T-cell (primary cell): ENCODE measurements around the gene ARSB. TPM values are rescaled to one million over a fixed set of nuclear protein-coding genes. Genes with fewer than 3 reads are reported as not detected.

ENCODE experiments used
- ATAC-seq, 4 experiments: fragments of 200-7000 bp in 3 of 4; fragments of 150-1000 bp in 1 of 4; cut with Tn5 transposase; replicated peaks in 1 of 4; 1 replicate in 3 of 4; 2 replicates in 1 of 4; pipeline ENCODE4 v1.10.0; 2021; ENCODE audit warnings: moderate library complexity in 3 of 4, mild to moderate bottlenecking in 2 of 4, moderate number of reproducible peaks in 1 of 4
- CTCF ChIA-PET, 2 donors: fragments of 300-600 bp; sonication (Branson Sonifier 250); formaldehyde crosslinking; loops; one replicate each; lab custom pipeline; 2022; ENCODE audit warnings: antibody characterized with exemption in 2 of 2; lab: Charles Lee
- POLR2A ChIA-PET, 2 donors: fragments of 300-600 bp; sonication (Branson Sonifier 250); formaldehyde crosslinking; loops; one replicate each; lab custom pipeline; 2022; ENCODE audit warnings: antibody characterized with exemption in 2 of 2; lab: Charles Lee
- DNase-seq, 35 experiments: peaks; one replicate each; pipeline versions ENCODE4 v3.0.0 to v3.0.0-alpha.2; 2013 to 2023
- H3K27ac ChIP-seq: one replicate; pipeline ENCODE4 v1.5.1; 2013; ENCODE audit warnings: low read length
- H3K27me3 ChIP-seq, 2 experiments: replicated peaks in 1 of 2; 1 replicate in 1 of 2; 2 replicates in 1 of 2; pipeline versions ENCODE4 v1.6.1 to v1.7.0; 2013; ENCODE audit warnings: low read length in 1 of 2, mixed read lengths in 1 of 2; ENCODE audit not compliant: control insufficient read depth in 2 of 2, insufficient read depth in 2 of 2; ENCODE audit errors: extremely low read depth in 1 of 2
- H3K36me3 ChIP-seq, 2 donors: 1 replicate in 1 of 2; 2 replicates in 1 of 2; pipeline versions ENCODE4 v1.6.1 to v1.7.0; 2013; ENCODE audit warnings: low read length in 1 of 2; ENCODE audit not compliant: control insufficient read depth in 2 of 2, insufficient read depth in 1 of 2; ENCODE audit errors: extremely low read depth in 1 of 2
- H3K4me1 ChIP-seq, 2 experiments: 1 replicate in 1 of 2; 2 replicates in 1 of 2; pipeline versions ENCODE4 v1.6.1 to v1.7.0; 2013; ENCODE audit warnings: low read length in 2 of 2, mixed read lengths in 1 of 2; ENCODE audit not compliant: insufficient read depth in 2 of 2, control insufficient read depth in 1 of 2; ENCODE audit errors: extremely low read depth in 1 of 2
- H3K4me3 ChIP-seq, 2 donors: 1 replicate in 1 of 2; 2 replicates in 1 of 2; pipeline versions ENCODE4 v1.5.1 to v1.7.0; 2013; ENCODE audit warnings: mild to moderate bottlenecking in 2 of 2, low read length in 1 of 2, moderate library complexity in 1 of 2; ENCODE audit not compliant: control insufficient read depth in 1 of 2; ENCODE audit errors: extremely low read depth in 1 of 2
- H3K9me3 ChIP-seq: 2 replicates; pipeline ENCODE4 v1.7.0; 2013
- H3K27ac Mint-ChIP-seq, 2 donors: one replicate each; pipeline ENCODE4 v1.8.0; 2020 to 2021; ENCODE audit warnings: mild to moderate bottlenecking in 2 of 2, mixed read lengths in 2 of 2
- H3K27me3 Mint-ChIP-seq, 2 donors: one replicate each; pipeline ENCODE4 v1.8.0; 2021 to 2022; ENCODE audit warnings: mixed read lengths in 2 of 2
- H3K36me3 Mint-ChIP-seq: one replicate; pipeline ENCODE4 v1.8.0; 2021; ENCODE audit warnings: mixed read lengths
- H3K4me1 Mint-ChIP-seq, 3 donors: one replicate each; pipeline ENCODE4 v1.8.0; 2020 to 2022; ENCODE audit warnings: mixed read lengths in 3 of 3, mild to moderate bottlenecking in 1 of 3
- H3K4me3 Mint-ChIP-seq, 3 donors: one replicate each; pipeline ENCODE4 v1.8.0; 2020 to 2022; ENCODE audit warnings: mild to moderate bottlenecking in 3 of 3, mixed read lengths in 3 of 3, moderate library complexity in 3 of 3
- H3K9me3 Mint-ChIP-seq, 3 donors: one replicate each; pipeline ENCODE4 v1.8.0; 2020 to 2022; ENCODE audit warnings: mixed read lengths in 3 of 3
- WGBS: methylation state at CpG from one replicate; pipeline ENCODE4 v1.1.5; 2013; ENCODE audit warnings: missing lambda C conversion rate; ENCODE audit not compliant: insufficient coverage; 5-methylcytosine and 5-hydroxymethylcytosine counted together
- total RNA-seq, 35 experiments: library from RNA in 6 of 35; stranded (reverse) in 6 of 35; fragments of 120-200 nt in 1 of 35; gene quantifications; one replicate each; pipeline versions ENCODE4 v1.2.1 to v1.2.4 and lab custom pipeline; 2013 to 2026

ARSB gene
- 1 to 10 TPM; 5.6 to 7.1 (median 6.9) TPM for total RNA-seq
- 6.1 TPM for total RNA-seq (2013)
- 7.0 to 35.2 (median 10.8) reads per million in 29 experiments for total RNA-seq (lab: John Stamatoyannopoulos, UW)

DNA sequence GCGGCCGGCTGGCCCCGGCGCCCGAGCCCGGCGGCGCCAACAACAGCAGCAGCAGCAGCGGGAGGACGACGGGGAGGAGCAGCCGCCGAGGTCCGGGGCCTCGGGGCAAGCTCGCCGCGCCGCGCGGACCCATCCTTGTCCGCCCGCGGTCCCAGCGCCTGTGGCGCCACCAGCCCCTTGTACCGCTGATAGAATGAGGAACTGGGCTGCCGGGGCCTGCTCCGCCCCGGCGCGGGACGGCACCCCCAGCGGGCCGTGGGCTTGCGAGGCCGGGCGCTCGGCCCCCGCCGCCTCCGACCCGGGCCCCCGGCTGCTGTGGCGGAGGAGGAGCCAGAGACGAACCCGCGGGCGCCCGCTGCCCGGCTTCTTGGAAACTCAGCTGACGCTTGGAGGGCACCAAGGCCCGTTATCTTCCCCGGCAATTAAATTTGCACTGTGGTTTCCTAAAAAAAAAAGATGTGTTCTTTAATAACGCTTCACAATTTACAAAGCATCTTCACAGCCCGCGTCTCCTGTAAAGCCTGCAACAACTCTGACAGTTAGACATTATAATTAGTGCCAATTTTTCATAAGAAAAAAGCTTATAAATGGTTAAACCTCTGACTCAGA lies at the start of gene ARSB:
ARSB (minus strand) TSS at position 195 of the 609 bp plus-strand sequence; CDS start at position 133, 62 bp downstream.
- peaks cover 25 to 35% (median 33%) of the 10 kb centered on the region in 3 donors for H3K4me1 Mint-ChIP-seq
- Histone ChIP-seq H3K36me3 (no peaks in the 10 kb centered on the region), H3K4me3 (peak within 1 kb of the TSS; percentile 65 to 69), H3K4me1 (peaks cover 10 to 14% of the 10 kb centered on the region in 2 experiments), H3K27ac (peak within 1 kb of the TSS; percentile 78), H3K27me3 (no peaks in the 10 kb centered on the region), H3K9me3 (no peaks in the 10 kb centered on the region)
- POLR2A ChIA-PET: interaction anchor here (0.7 to 1.1 kb wide), 2 partner anchors 251 to 252 kb away, joined by 4 read pairs; partner anchors contain the start of gene JMY (in 1 of the 2)
- H3K9me3 Mint-ChIP-seq: no peaks in the 10 kb centered on the region
- H3K36me3 Mint-ChIP-seq: no peaks in the 10 kb centered on the region
- peak within 1 kb of the TSS; percentile 96 to 98 for H3K27ac Mint-ChIP-seq
- no peaks in the 10 kb centered on the region for H3K27me3 Mint-ChIP-seq
- peak within 1 kb of the TSS; percentile 88 to 92 (median 92) for H3K4me3 Mint-ChIP-seq
- peak in 29 of 35 experiments; percentile 1 to 59 (median 20) for DNase-seq
- under 1% methylated on average over 51 of the region's 57 CpGs for WGBS
- ATAC-seq: peak; percentile 43 to 52 (median 50)
- CTCF ChIA-PET: interaction anchor here in 1 of 2 donors (1.0 to 1.6 kb wide), 3 partner anchors 40 to 624 kb away, joined by 4 to 7 read pairs (median 5); partner anchors contain the start of gene SCAMP1

DNA sequence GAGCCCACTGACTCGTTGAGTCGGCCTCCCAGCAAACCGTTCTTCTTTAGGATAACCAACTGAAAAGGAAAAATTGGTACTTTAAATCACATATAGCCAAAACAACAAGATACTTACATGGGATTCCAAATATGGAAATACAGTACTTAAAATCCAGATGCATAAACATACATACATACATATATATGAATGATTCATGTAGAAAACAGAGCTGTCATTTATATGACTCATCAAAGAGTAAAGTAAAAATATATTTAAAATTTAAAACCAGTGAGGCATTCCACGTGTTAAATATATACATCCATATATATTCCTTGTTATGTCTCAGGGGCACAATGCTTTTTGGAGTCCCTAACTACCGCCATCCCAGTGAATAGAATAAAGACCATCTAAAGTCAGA lies 47.7 kb upstream of the ARSB start:
- no peaks in the 10 kb centered on the region for H3K36me3 ChIP-seq
- peaks cover 0 to 3% of the 10 kb centered on the region in 2 experiments for H3K27me3 ChIP-seq
- Mint-ChIP-seq H3K27me3 (peaks cover 0 to 3% of the 10 kb centered on the region in 2 donors), H3K36me3 (no peaks in the 10 kb centered on the region), H3K4me1 (no peaks in the 10 kb centered on the region), H3K27ac (no peak overlapping the region), H3K4me3 (no peak overlapping the region), H3K9me3 (no peaks in the 10 kb centered on the region)
- CTCF ChIA-PET: interaction anchor here (1.0 to 1.7 kb wide), 3 partner anchors 9 to 12 kb away, joined by 3 to 7 read pairs (median 3); no protein-coding TSS in a partner anchor
- DNase-seq: no peak
- no CpG with 5 or more reads among the region's 5 CpGs for WGBS
- no peaks in the 10 kb centered on the region for H3K4me1 ChIP-seq
- POLR2A ChIA-PET: no interaction called here
- H3K4me3 ChIP-seq: no peak overlapping the region
- no peaks in the 10 kb centered on the region for H3K9me3 ChIP-seq
- no peak overlapping the region for H3K27ac ChIP-seq
- ATAC-seq: no peak

DNA sequence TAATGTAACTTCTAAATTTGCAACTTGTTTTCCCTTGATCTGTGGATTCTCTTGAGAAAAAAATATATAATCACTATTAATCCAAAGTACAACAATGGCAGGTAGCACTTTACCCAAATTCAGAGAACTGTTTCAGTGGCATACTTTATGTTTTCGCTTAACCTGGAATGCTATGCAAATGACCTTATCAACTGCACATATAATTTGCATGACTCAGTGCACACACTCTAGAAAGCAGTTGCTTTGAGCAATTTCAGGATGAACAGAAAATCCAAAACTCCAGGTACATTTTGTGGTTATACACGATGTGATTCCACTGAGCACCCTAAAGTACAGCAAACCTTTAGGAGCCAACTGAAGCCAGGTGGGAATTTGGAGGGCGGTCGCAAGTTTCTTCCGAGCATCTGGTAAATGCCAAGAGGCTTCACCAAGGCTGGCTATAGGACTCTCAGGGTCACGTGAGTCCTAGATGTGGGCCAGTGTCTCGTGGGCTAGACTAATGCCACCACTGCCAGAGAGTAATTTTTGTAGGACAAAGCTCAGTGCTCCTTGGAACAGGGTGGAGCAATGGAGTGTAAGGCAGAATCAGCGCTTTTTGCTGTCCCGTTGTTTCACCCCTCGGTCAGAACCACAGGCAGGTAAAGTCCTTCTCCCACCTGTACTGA lies 47.1 kb upstream of the ARSB start:
- Mint-ChIP-seq H3K4me3 (no peak overlapping the region), H3K27ac (no peak overlapping the region), H3K9me3 (no peaks in the 10 kb centered on the region), H3K36me3 (no peaks in the 10 kb centered on the region), H3K4me1 (no peaks in the 10 kb centered on the region), H3K27me3 (peaks cover under 1 to 6% of the 10 kb centered on the region in 2 donors)
- 94% methylated on average over 9 of the region's 10 CpGs for WGBS
- ChIA-PET CTCF (interaction anchor here in 1 of 2 donors (1.7 kb wide), 1 partner anchor 9 kb away, joined by 7 read pairs; no protein-coding TSS in a partner anchor), POLR2A (no interaction called here)
- Histone ChIP-seq H3K27ac (no peak overlapping the region), H3K4me3 (no peak overlapping the region), H3K9me3 (no peaks in the 10 kb centered on the region), H3K36me3 (no peaks in the 10 kb centered on the region), H3K27me3 (peaks cover 0 to 3% of the 10 kb centered on the region in 2 experiments), H3K4me1 (no peaks in the 10 kb centered on the region)
- ATAC-seq (no peak), DNase-seq (no peak)

DNA sequence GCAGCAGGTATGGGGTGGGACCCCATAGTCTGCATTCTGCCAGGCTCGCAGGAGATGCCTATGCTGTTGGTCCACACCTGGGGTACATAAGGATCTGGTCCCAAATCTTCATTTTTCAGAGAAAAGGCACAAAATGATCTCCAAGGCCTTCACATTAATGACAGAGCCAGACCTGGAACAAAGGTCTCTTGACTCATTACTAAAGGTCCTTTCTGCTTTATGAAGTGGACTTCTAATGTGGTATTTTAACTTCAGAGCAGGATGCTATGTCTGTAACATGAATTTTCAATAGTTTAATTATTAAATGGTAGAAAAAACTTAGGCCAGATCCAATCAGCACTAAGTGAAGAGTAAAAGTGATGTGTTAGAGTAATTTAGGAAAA lies 46.4 kb upstream of the ARSB start:
- Mint-ChIP-seq H3K9me3 (no peaks in the 10 kb centered on the region), H3K4me1 (no peaks in the 10 kb centered on the region), H3K4me3 (no peak overlapping the region), H3K27me3 (peaks cover 5 to 10% of the 10 kb centered on the region in 2 donors), H3K36me3 (no peaks in the 10 kb centered on the region), H3K27ac (no peak overlapping the region)
- POLR2A ChIA-PET: no interaction called here
- Histone ChIP-seq H3K4me3 (no peak overlapping the region), H3K27ac (no peak overlapping the region), H3K36me3 (no peaks in the 10 kb centered on the region), H3K27me3 (no peaks in the 10 kb centered on the region), H3K4me1 (no peaks in the 10 kb centered on the region), H3K9me3 (no peaks in the 10 kb centered on the region)
- DNase-seq (no peak), ATAC-seq (no peak)
- no CpG with 5 or more reads among the region's 1 CpG for WGBS
- CTCF ChIA-PET: no interaction called here

DNA sequence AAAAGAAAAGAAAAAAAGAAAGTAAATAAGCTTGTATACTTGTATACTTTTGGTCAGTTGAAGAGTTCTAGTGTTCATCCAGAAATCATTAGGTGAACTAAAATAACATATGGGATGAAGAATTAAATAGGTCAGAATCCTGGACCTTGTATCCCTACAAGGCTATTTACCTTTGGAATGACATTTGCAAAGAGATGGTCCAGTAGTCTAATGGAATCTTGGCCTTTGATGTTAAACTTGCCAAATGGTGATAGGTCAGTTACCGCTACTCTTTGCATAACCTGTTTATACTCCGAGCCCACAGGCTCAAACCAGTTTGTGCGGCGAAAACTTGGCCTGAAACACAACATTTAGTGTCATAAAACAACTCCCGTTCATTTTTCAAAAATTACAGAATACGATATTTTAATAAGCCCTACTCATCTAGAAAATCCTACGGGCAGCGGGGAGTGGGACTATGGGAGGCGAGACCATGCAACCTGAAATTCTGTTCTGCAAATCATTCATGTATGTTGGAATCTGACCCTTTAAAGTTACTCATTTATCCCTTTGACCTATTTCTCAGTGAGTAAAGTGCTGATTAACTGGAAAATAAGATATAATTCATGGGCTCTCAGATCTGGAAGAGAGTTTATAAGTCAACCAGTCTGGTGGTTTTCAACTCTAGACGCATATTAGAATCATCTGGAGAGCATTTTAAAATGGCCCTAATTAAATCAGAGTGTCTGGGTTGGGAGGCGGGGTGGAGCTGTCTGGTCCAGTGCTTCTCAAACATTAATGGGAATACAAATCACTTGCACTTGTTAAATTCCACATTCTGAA lies 45.8 kb upstream of the ARSB start:
- ChIA-PET CTCF (interaction anchor here (0.6 kb wide), 3 partner anchors 12 to 45 kb away, joined by 3 to 4 read pairs (median 3); no protein-coding TSS in a partner anchor), POLR2A (no interaction called here)
- DNase-seq (no peak), ATAC-seq (no peak)
- Mint-ChIP-seq H3K9me3 (no peaks in the 10 kb centered on the region), H3K4me3 (no peak overlapping the region), H3K27ac (no peak overlapping the region), H3K4me1 (no peaks in the 10 kb centered on the region), H3K36me3 (no peaks in the 10 kb centered on the region), H3K27me3 (peaks cover 8 to 10% of the 10 kb centered on the region in 2 donors)
- WGBS: 90% methylated on average over 2 of the region's 11 CpGs
- Histone ChIP-seq H3K27me3 (no peaks in the 10 kb centered on the region), H3K9me3 (no peaks in the 10 kb centered on the region), H3K27ac (no peak overlapping the region), H3K4me1 (no peaks in the 10 kb centered on the region), H3K36me3 (no peaks in the 10 kb centered on the region), H3K4me3 (no peak overlapping the region)
